H1 (cell line): Measurements from ENCODE around the gene SMOC2. TPM values are rescaled to one million over a fixed set of nuclear protein-coding genes. Genes with fewer than 3 reads are reported as not detected.

Experiments
- CTCF ChIA-PET: fragments of 300-600 bp; sonication (Branson Sonifier 250); formaldehyde crosslinking; loops from one replicate; lab custom pipeline; 2021; ENCODE audit not compliant: partially characterized antibody; lab: Charles Lee
- POLR2A ChIA-PET: fragments of 300-600 bp; sonication (Branson Sonifier 250); formaldehyde crosslinking; loops from one replicate; lab custom pipeline; 2021; ENCODE audit warnings: inconsistent platforms; ENCODE audit not compliant: partially characterized antibody; lab: Charles Lee
- DNase-seq, 2 experiments: peaks; one replicate each; pipeline versions ENCODE4 v3.0.0 to v3.0.0-alpha.2; 2010 to 2022; ENCODE audit warnings: low spot score in 2 of 2, low read depth in 1 of 2, mixed read lengths in 1 of 2
- FAIRE-seq: peaks from 2 replicates; lab custom pipeline; 2011; peaks lifted over from hg19 to GRCh38; lab: Jason Lieb, UNC
- H2AFZ ChIP-seq: 2 replicates; pipeline ENCODE4 v1.8.1; 2012; ENCODE audit warnings: low read length, inconsistent platforms
- H2AK5ac ChIP-seq: 2 replicates; pipeline ENCODE4 v1.6.1; 2013; ENCODE audit warnings: low read depth, low read length
- H2BK120ac ChIP-seq: replicated peaks from 2 replicates; pipeline ENCODE3; 2013; ENCODE audit warnings: low read depth, low read length, inconsistent platforms
- H2BK12ac ChIP-seq: 2 replicates; pipeline ENCODE4 v1.6.1; 2013; ENCODE audit warnings: low read depth, low read length
- H2BK15ac ChIP-seq: 2 replicates; pipeline ENCODE4 v1.6.1; 2013; ENCODE audit warnings: low read length
- H2BK20ac ChIP-seq: 2 replicates; pipeline ENCODE4 v1.6.1; 2013; ENCODE audit warnings: low read length
- H2BK5ac ChIP-seq: 2 replicates; pipeline ENCODE4 v1.6.1; 2013; ENCODE audit warnings: low read depth, low read length
- H3K14ac ChIP-seq: 2 replicates; pipeline ENCODE4 v1.6.1; 2013; ENCODE audit warnings: inconsistent platforms; ENCODE audit not compliant: insufficient read length
- H3K18ac ChIP-seq: 2 replicates; pipeline ENCODE4 v1.6.1; 2013; ENCODE audit warnings: low read length; ENCODE audit errors: extremely low read depth
- H3K23ac ChIP-seq: 2 replicates; pipeline ENCODE4 v1.6.1; 2013; ENCODE audit warnings: inconsistent platforms; ENCODE audit not compliant: insufficient read length
- H3K23me2 ChIP-seq: 2 replicates; pipeline ENCODE4 v1.6.1; 2013; ENCODE audit warnings: low read depth, low read length
- H3K27ac ChIP-seq: 2 replicates; pipeline ENCODE4 v1.6.1; 2011; ENCODE audit warnings: low read depth, low read length, inconsistent platforms
- H3K27me3 ChIP-seq, 4 experiments: replicated peaks in 1 of 4; 1 replicate in 1 of 4; 2 replicates in 3 of 4; pipeline versions ENCODE4 v1.6.1 to v1.8.1; 2011 to 2013; ENCODE audit warnings: low read length in 3 of 4, mild to moderate bottlenecking in 3 of 4, inconsistent platforms in 2 of 4, mixed read lengths in 2 of 4, moderate library complexity in 1 of 4; ENCODE audit not compliant: control insufficient read depth in 3 of 4, insufficient read depth in 3 of 4; ENCODE audit errors: extremely low read depth in 1 of 4
- H3K36me3 ChIP-seq, 4 experiments: 2 replicates each; pipeline versions ENCODE4 v1.6.1 to v1.8.1; 2011 to 2013; ENCODE audit warnings: mild to moderate bottlenecking in 4 of 4, low read length in 3 of 4, moderate library complexity in 2 of 4, control low read depth in 1 of 4, inconsistent platforms in 1 of 4; ENCODE audit not compliant: insufficient read depth in 4 of 4, control insufficient read depth in 2 of 4
- H3K4ac ChIP-seq: replicated peaks from 2 replicates; pipeline ENCODE3; 2013; ENCODE audit warnings: low read length, low read depth, mixed read lengths, inconsistent platforms; ENCODE audit not compliant: insufficient read length
- H3K4me1 ChIP-seq, 4 experiments: replicated peaks in 1 of 4; 1 replicate in 1 of 4; 2 replicates in 3 of 4; pipeline versions ENCODE4 v1.6.1 to v1.8.1; 2011 to 2013; ENCODE audit warnings: low read length in 3 of 4, inconsistent platforms in 2 of 4, mixed read lengths in 1 of 4; ENCODE audit not compliant: insufficient read depth in 4 of 4, control insufficient read depth in 3 of 4
- H3K4me2 ChIP-seq, 2 experiments: 2 replicates each; pipeline versions ENCODE4 v1.6.1 to v1.8.1; 2011 to 2013; ENCODE audit warnings: low read depth in 2 of 2, low read length in 2 of 2, control low read depth in 1 of 2, inconsistent platforms in 1 of 2, mild to moderate bottlenecking in 1 of 2; ENCODE audit not compliant: insufficient read depth in 1 of 2
- H3K4me3 ChIP-seq, 4 experiments: fragments of 200-600, 300-600 bp in 1 of 4; sonication (generic), shearing (Covaris generic), sonication (Bioruptor Twin) in 1 of 4; 2 replicates each; pipeline versions ENCODE4 v1.5.1 to v1.8.1; 2011 to 2016; ENCODE audit warnings: low read length in 4 of 4, low read depth in 3 of 4, control low read depth in 2 of 4, inconsistent platforms in 2 of 4, mild to moderate bottlenecking in 2 of 4, mixed read lengths in 1 of 4, moderate library complexity in 1 of 4; ENCODE audit not compliant: insufficient read depth in 2 of 4; ENCODE audit errors: extremely low read depth in 1 of 4
- H3K56ac ChIP-seq: replicated peaks from 2 replicates; pipeline ENCODE3; 2013; ENCODE audit warnings: low read depth, mild to moderate bottlenecking, mixed read lengths, low read length, inconsistent platforms; ENCODE audit not compliant: insufficient read length
- H3K79me1 ChIP-seq: 2 replicates; pipeline ENCODE4 v1.6.1; 2013; ENCODE audit warnings: low read depth, low read length, control low read depth
- H3K79me2 ChIP-seq, 2 experiments: 2 replicates each; pipeline versions ENCODE4 v1.6.1 to v1.8.1; 2012 to 2013; ENCODE audit warnings: low read length in 2 of 2, mild to moderate bottlenecking in 2 of 2, inconsistent platforms in 1 of 2; ENCODE audit not compliant: insufficient read depth in 2 of 2, control insufficient read depth in 1 of 2
- H3K9ac ChIP-seq, 4 experiments: replicated peaks in 1 of 4; 1 replicate in 1 of 4; 2 replicates in 3 of 4; pipeline versions ENCODE4 v1.6.1 to v1.8.1; 2011 to 2013; ENCODE audit warnings: low read depth in 3 of 4, low read length in 3 of 4, control low read depth in 2 of 4, mild to moderate bottlenecking in 2 of 4, moderate library complexity in 2 of 4, inconsistent platforms in 1 of 4; ENCODE audit errors: extremely low read depth in 1 of 4
- H3K9me3 ChIP-seq, 2 experiments: 2 replicates each; pipeline versions ENCODE4 v1.6.1 to v1.8.1; 2012 to 2013; ENCODE audit warnings: mild to moderate bottlenecking in 2 of 2, moderate library complexity in 2 of 2, control low read depth in 1 of 2, inconsistent platforms in 1 of 2, low read depth in 1 of 2, low read length in 1 of 2, mixed read lengths in 1 of 2; ENCODE audit not compliant: insufficient read depth in 2 of 2
- H4K20me1 ChIP-seq, 2 experiments: replicated peaks in 1 of 2; 2 replicates each; pipeline versions ENCODE3 to v1.8.1; 2011 to 2013; ENCODE audit warnings: inconsistent platforms in 2 of 2, low read length in 2 of 2, mild to moderate bottlenecking in 1 of 2; ENCODE audit not compliant: insufficient read depth in 2 of 2, control insufficient read depth in 1 of 2
- H4K5ac ChIP-seq: 2 replicates; pipeline ENCODE4 v1.6.1; 2013; ENCODE audit warnings: low read length, low read depth, mixed read lengths, inconsistent platforms; ENCODE audit not compliant: insufficient read length
- H4K8ac ChIP-seq: 2 replicates; pipeline ENCODE4 v1.8.0; 2013; ENCODE audit warnings: mild to moderate bottlenecking, moderate library complexity, low read length, inconsistent platforms; ENCODE audit not compliant: insufficient read depth; ENCODE audit errors: extremely low read depth
- H4K91ac ChIP-seq: replicated peaks from 2 replicates; pipeline ENCODE3; 2013; ENCODE audit warnings: low read length, mixed read lengths, inconsistent platforms; ENCODE audit not compliant: insufficient read length
- BCL11A ChIP-seq, 2 experiments: IDR thresholded peaks; one replicate each; pipeline ENCODE4 v1.6.1; 2011; ENCODE audit warnings: low read depth in 2 of 2, low read length in 2 of 2, mild to moderate bottlenecking in 2 of 2
- CREB1 ChIP-seq: IDR thresholded peaks from 2 replicates; pipeline ENCODE4 v1.6.1; 2012; ENCODE audit warnings: inconsistent platforms
- GABPA ChIP-seq: IDR thresholded peaks from 2 replicates; pipeline ENCODE4 v1.6.1; 2011; ENCODE audit warnings: mild to moderate bottlenecking, low read length, moderate library complexity, borderline replicate concordance; ENCODE audit not compliant: insufficient read depth
- HDAC6 ChIP-seq: IDR thresholded peaks from one replicate; pipeline ENCODE4 v1.7.1; 2012; ENCODE audit warnings: low read depth, mild to moderate bottlenecking, inconsistent platforms, low read length, moderate library complexity
- JUN ChIP-seq: IDR thresholded peaks from 2 replicates; pipeline ENCODE4 v1.6.1; 2011; ENCODE audit warnings: low read depth, mild to moderate bottlenecking, improper control_type of control experiment, low read length
- KDM4A ChIP-seq: IDR thresholded peaks from one replicate; pipeline ENCODE4 v1.7.1; 2012; ENCODE audit warnings: low read depth, mild to moderate bottlenecking, moderate library complexity, low read length, inconsistent platforms; ENCODE audit not compliant: severe bottlenecking
- KDM5A ChIP-seq: fragments of 200-600 bp; IDR thresholded peaks from 2 replicates; pipeline ENCODE4 v1.7.1; 2012; ENCODE audit warnings: mild to moderate bottlenecking, low read length, inconsistent platforms, mixed read lengths
- PHF8 ChIP-seq: fragments of 200-600 bp; sonication (generic); conservative IDR thresholded peaks from 2 replicates; pipeline ENCODE4 v1.7.1; 2012; ENCODE audit warnings: low read depth, mild to moderate bottlenecking, inconsistent platforms, low read length, moderate library complexity
- RFX5 ChIP-seq: IDR thresholded peaks from 2 replicates; pipeline ENCODE4 v1.6.1; 2011; ENCODE audit warnings: low read depth, low read length, improper control_type of control experiment, borderline replicate concordance
- SIN3A ChIP-seq, 2 experiments: IDR thresholded peaks in 1 of 2; conservative IDR thresholded peaks in 1 of 2; 2 replicates each; pipeline ENCODE4 v1.6.1; 2011 to 2012; ENCODE audit warnings: low read length in 2 of 2, improper control_type of control experiment in 1 of 2, low read depth in 1 of 2, mild to moderate bottlenecking in 1 of 2
- SP2 ChIP-seq: IDR thresholded peaks from 2 replicates; pipeline ENCODE4 v1.6.1; 2012; ENCODE audit warnings: mild to moderate bottlenecking, low read length, inconsistent platforms
- SP4 ChIP-seq: IDR thresholded peaks from 2 replicates; pipeline ENCODE4 v1.6.1; 2012; ENCODE audit warnings: low read length, inconsistent platforms
- YY1 ChIP-seq: IDR thresholded peaks from 2 replicates; pipeline ENCODE4 v1.6.1; 2011; ENCODE audit warnings: low read depth, mild to moderate bottlenecking, low read length
- WGBS, 2 experiments: shearing (Covaris generic) in 1 of 2; methylation state at CpG; one replicate each; pipeline versions ENCODE4 v1.1.6 to v1.1.7; 2013 to 2015; ENCODE audit warnings: low lambda C conversion rate in 2 of 2, mixed read lengths in 2 of 2, inconsistent platforms in 1 of 2, low coverage in 1 of 2, missing lambda C conversion rate in 1 of 2; ENCODE audit not compliant: insufficient replicate concordance in 2 of 2, insufficient coverage in 1 of 2, insufficient read length in 1 of 2; ENCODE audit errors: extremely low coverage in 1 of 2, missing lambda C conversion rate in 1 of 2; 5-methylcytosine and 5-hydroxymethylcytosine counted together
- polyA plus RNA-seq, 7 experiments: library from polyadenylated mRNA; depleted of rRNA in 3 of 7; stranded (reverse) in 5 of 7; unstranded in 2 of 7; fragments of >200 nt in 5 of 7; fragments of 200-250 nt in 2 of 7; gene quantifications; 1 replicate in 5 of 7; 2 replicates in 1 of 7; 4 replicates in 1 of 7; pipeline versions ENCODE4 v1.2.1 to v1.2.3, GENCODE V29; 2011 to 2013; ENCODE audit warnings: missing spikeins in 2 of 7, mixed read lengths in 2 of 7
- total RNA-seq: library from RNA; stranded (reverse); fragmentation: NEBNext Ultra II Directional; extraction: Animal tissue kit (Norgen Biotek cat#: 25700); gene quantifications from 2 replicates; pipeline ENCODE4 v1.2.1, GENCODE V29; 2021

The SMOC2 gene
- total and polyA plus RNA-seq, 2 of the 8 experiments (the other 6 are each of a cell fraction or from before 2014, with no cell fraction given), result 7.7 to 8.5 TPM

- no peak for FAIRE-seq
These were observed 193.8 kb downstream of the SMOC2 start for GRCh38 chr6:168634541-168635328.

More at GRCh38 chr6:168634541-168635328, 193.8 kb downstream of the SMOC2 start:
- Histone ChIP-seq H2BK12ac (no peak overlapping the region), H2BK20ac (no peak overlapping the region), H3K27me3 (no peaks in the 10 kb centered on the region; a peak in 2 of 7 replicates), H4K8ac (no peak overlapping the region), H3K14ac (no peak overlapping the region), H2AFZ (no peak overlapping the region), H3K27ac (no peak overlapping the region), H3K9ac (no peak overlapping the region), H2BK120ac (no peak overlapping the region), H3K79me1 (no peaks in the 10 kb centered on the region), H3K23me2 (no peaks in the 10 kb centered on the region), H4K91ac (no peak overlapping the region), H3K79me2 (no peaks in the 10 kb centered on the region), H3K4ac (no peak overlapping the region), H3K18ac (no peak overlapping the region), H3K23ac (no peak overlapping the region), H4K20me1 (no peaks in the 10 kb centered on the region), H3K4me1 (peaks cover 0 to 5% (median 2%) of the 10 kb centered on the region in 4 experiments; a peak in 3 of 7 replicates), H3K4me2 (no peak overlapping the region), H2BK5ac (no peak overlapping the region), H3K56ac (no peak overlapping the region), H2BK15ac (no peak overlapping the region), H4K5ac (no peak overlapping the region), H3K4me3 (no peak overlapping the region), H3K9me3 (no peaks in the 10 kb centered on the region), H3K36me3 (no peaks in the 10 kb centered on the region), H2AK5ac (no peak overlapping the region)
- ChIA-PET POLR2A (no interaction called here), CTCF (interaction anchor here (0.5 to 1.2 kb wide), 4 partner anchors 11 to 408 kb away, joined by 3 read pairs; no protein-coding TSS in a partner anchor)
- WGBS, 2 experiments, result 89% methylated on average over 10 of the region's 10 CpGs; no CpG with 5 or more reads in 1 of the 2 experiments
- no peak for DNase-seq
- TF ChIP-seq YY1 (no peak), BCL11A (IDR thresholded peaks at IDR 0.05; ENCODE audit: low read depth in 2 of 2, low read length in 2 of 2) (no peak), SIN3A (conservative IDR thresholded peaks at IDR 0.05 in 1 of 2, IDR thresholded peaks at IDR 0.05 in 1 of 2; ENCODE audit: low read depth in 1 of 2, low read length in 2 of 2) (no peak), KDM5A (no peak), JUN (no peak), SP4 (no peak), HDAC6 (no peak), PHF8 (no peak), SP2 (no peak), KDM4A (no peak), RFX5 (no peak), CREB1 (no peak), GABPA (no peak)
